ENCODE measurements around the gene ITPR2.

Gene ITPR2

GRCh38 chr12:26699237-26699636, 133.8 kb downstream of the ITPR2 start:
- DNase-seq (ENCODE audit: extremely low spot score), result no peak
- ChIA-PET CTCF (no interaction called here), POLR2A (no interaction called here)
- no peak for TF ChIP-seq CTCF (IDR thresholded peaks at IDR 0.05; ENCODE audit: control extremely low read depth, extremely low read depth, low read depth, missing control alignments)

GRCh38 chr12:26698186-26698585, 134.8 kb downstream of the ITPR2 start:
- no peak for TF ChIP-seq CTCF (IDR thresholded peaks at IDR 0.05; ENCODE audit: control extremely low read depth, extremely low read depth, low read depth, missing control alignments)
- POLR2A ChIA-PET, result no interaction called here
- no peak for DNase-seq (ENCODE audit: extremely low spot score)
- CTCF ChIA-PET, result no interaction called here

GRCh38 chr12:26697217-26697616, 135.8 kb downstream of the ITPR2 start:
- DNase-seq (ENCODE audit: extremely low spot score), result no peak
- ChIA-PET POLR2A (no interaction called here), CTCF (interaction anchor here (1.2 to 1.3 kb wide), 3 partner anchors 10 to 83 kb away, joined by 3 to 6 read pairs (median 4); no protein-coding TSS in a partner anchor)
- TF ChIP-seq CTCF (IDR thresholded peaks at IDR 0.05; ENCODE audit: control extremely low read depth, extremely low read depth, low read depth, missing control alignments), result no peak

DNA sequence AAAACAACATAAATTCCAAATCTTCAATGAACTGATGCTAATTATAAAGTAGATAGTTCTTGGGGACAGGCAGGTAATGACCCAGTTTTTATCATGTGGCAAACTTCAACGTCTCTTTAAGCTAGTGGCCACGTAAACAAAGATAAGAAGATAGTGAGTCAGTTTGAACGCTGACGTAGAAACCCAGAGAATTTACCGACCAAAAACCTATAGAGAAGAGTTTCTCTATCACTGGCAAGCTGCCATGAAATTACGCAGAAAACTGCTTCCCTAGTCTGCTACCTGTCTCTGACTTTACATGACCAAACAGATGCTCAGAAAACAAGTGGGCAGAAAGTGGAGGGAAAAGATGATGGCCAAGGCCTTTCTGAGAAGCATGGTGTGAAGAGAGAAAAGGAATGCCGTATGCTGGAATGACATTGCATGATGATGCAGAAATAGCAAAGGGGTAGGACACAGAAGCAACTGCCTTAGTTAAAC, 136.3 kb downstream of the ITPR2 start:
- no peak for TF ChIP-seq CTCF (IDR thresholded peaks at IDR 0.05; ENCODE audit: control extremely low read depth, extremely low read depth, low read depth, missing control alignments)
- no peak for DNase-seq (ENCODE audit: extremely low spot score)
- POLR2A ChIA-PET, result no interaction called here
- CTCF ChIA-PET, result interaction anchor here (1.2 to 1.3 kb wide), 3 partner anchors 10 to 83 kb away, joined by 3 to 6 read pairs (median 4); no protein-coding TSS in a partner anchor

- CTCF ChIA-PET, result interaction anchor here (1.3 to 1.6 kb wide), 2 partner anchors 11 to 14 kb away, joined by 3 to 4 read pairs; no protein-coding TSS in a partner anchor
- POLR2A ChIA-PET, result no interaction called here
- no peak for TF ChIP-seq CTCF (IDR thresholded peaks at IDR 0.05; ENCODE audit: control extremely low read depth, extremely low read depth, low read depth, missing control alignments)
- DNase-seq (ENCODE audit: extremely low spot score), result no peak
Observed at GRCh38 chr12:26696048-26696612, 136.9 kb downstream of the ITPR2 start.

- CTCF ChIA-PET, result interaction anchor here (1.6 kb wide), 1 partner anchor 13 kb away, joined by 4 read pairs; no protein-coding TSS in a partner anchor
- no peak for DNase-seq (ENCODE audit: extremely low spot score)
- POLR2A ChIA-PET, result no interaction called here
- no peak for TF ChIP-seq CTCF (IDR thresholded peaks at IDR 0.05; ENCODE audit: control extremely low read depth, extremely low read depth, low read depth, missing control alignments)
Observed at GRCh38 chr12:26694402-26694801, 138.6 kb downstream of the ITPR2 start.

All from GM10248 (cell line).